GM10266 (cell line): ENCODE data around the gene MESP1.

Experiments
- DNase-seq: peaks from one replicate; pipeline ENCODE4 v3.0.0; 2012; ENCODE audit errors: extremely low spot score
- TF ChIP-seq, protein P1 (sequence below): IDR thresholded peaks from 2 replicates; pipeline ENCODE4 v1.5.1; 2012; ENCODE audit warnings: mild to moderate bottlenecking, low read depth; ENCODE audit not compliant: control insufficient read depth, insufficient read depth; ENCODE audit errors: missing control alignments

MESP1 gene

DNA sequence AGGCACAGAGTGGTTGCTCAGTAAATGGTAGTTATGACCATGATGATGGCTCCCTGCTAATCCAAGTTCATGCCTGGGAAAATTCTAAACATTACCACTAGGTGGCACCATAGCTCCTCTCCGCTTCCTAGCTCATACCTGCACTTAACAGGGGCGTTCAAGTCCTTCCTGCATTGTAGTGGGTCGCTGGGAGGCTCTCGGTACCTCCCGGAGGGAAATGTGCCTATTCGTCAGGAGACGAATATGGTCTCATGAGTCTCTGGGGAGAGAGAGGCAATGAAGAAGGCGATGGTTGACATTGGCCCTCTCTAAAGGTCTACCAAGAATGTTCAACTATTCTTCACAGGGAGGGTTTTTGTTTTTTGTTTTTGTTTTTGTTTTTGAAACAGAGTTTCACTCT lies 10.9 kb downstream of the MESP1 start:
- TF ChIP-seq, protein P1, sequence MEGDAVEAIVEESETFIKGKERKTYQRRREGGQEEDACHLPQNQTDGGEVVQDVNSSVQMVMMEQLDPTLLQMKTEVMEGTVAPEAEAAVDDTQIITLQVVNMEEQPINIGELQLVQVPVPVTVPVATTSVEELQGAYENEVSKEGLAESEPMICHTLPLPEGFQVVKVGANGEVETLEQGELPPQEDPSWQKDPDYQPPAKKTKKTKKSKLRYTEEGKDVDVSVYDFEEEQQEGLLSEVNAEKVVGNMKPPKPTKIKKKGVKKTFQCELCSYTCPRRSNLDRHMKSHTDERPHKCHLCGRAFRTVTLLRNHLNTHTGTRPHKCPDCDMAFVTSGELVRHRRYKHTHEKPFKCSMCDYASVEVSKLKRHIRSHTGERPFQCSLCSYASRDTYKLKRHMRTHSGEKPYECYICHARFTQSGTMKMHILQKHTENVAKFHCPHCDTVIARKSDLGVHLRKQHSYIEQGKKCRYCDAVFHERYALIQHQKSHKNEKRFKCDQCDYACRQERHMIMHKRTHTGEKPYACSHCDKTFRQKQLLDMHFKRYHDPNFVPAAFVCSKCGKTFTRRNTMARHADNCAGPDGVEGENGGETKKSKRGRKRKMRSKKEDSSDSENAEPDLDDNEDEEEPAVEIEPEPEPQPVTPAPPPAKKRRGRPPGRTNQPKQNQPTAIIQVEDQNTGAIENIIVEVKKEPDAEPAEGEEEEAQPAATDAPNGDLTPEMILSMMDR, result peak; percentile 87
- peak; percentile 78 for DNase-seq

- DNase-seq, result no peak
- TF ChIP-seq, protein P1, result no peak
Observed at GRCh38 chr15:89735773-89736172, 15.3 kb downstream of the MESP1 start.

DNA sequence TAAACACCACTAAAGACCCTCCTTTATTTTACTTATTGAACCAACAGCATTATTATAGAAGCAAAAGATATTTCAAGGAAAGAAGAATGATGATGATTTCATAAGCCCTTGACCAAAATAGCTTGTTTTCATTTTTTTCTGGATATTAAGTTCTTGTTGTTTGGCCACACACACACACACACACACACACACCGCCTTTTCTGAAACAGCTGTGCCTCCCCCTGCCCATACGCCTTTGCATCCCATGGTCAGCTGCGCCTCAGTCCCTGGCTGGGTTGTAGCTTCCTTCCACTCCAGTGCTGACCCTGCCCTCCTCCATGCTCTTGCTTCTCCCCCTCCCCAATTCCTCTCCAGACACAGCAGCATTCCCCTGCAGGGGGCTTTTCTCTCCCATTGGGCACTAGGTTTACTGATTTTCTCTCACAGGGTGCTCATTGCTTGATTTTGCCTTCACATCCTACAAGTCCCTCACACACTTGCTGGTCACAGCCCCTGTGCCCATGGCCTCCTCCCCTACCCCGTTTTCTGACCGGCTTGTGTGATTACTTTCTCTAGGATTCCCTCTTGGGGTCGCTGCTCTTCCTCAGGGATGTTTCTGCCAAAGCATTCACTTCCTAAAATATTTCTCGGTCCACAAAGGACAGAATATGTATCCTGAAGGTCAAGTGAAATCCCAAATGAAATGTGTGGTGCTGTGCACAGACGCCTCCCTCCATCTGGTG lies 18.4 kb downstream of the MESP1 start:
- DNase-seq, result no peak
- TF ChIP-seq, protein P1, result no peak

DNA sequence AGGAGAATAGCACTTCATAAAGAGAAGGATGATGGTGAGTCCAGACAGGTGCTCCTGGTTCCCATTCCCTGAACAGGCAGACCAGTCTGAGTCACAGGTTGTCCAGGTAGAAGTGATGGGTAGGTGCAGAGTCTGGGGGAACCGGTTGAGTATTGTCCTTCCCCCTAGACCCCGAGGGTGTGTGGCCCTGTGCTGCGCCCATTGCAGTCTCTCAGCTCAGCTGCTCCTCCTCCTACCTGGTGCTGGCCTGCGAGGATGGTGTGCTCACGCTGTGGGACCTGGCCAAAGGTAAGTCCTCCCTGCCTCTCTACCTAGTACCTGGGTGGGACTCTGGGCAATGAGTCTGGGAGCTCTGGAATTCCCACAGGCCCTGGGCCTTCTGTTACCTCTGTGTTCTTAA lies 19.8 kb downstream of the MESP1 start:
- TF ChIP-seq, protein P1, result no peak
- no peak for DNase-seq

- TF ChIP-seq, protein P1, result no peak
- DNase-seq, result no peak
Observed at GRCh38 chr15:89728254-89728653, 22.8 kb downstream of the MESP1 start.

DNA sequence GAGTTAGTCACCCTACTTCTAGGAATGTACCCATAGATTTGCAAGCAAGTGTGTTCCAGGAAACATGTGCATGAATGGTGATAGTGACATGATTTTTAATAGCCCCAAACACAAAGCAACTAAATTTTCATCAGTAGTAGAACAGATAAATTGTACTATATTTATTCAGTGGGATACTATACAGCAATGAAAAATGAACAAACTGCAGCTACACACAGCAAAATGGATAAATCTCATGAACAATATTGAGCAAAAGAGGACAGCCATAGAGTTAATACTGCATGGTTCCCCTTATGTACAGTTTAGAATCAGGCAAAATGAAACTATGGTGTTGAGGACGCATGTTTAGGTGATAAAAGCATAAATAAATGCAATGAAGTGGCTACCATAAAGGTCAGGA lies 26.0 kb downstream of the MESP1 start:
- TF ChIP-seq, protein P1, result no peak
- no peak for DNase-seq

DNA sequence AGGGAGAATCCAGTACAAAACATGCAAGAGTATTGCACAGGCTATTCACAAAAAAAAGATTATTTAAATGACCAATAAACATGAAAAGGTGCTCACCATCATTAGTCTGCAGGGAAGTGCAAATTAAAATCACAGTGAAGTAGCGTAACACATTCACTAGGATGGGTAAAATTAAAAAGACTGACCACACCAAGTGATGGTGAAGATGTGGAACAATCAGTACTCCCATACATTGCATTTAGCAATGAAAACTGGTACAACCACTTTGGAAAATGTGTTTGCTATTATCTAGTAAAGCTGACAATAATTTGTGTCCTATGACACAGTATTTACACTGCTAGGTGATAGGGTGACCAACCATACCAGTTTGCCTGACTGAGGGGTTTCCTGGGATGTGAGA lies 26.4 kb downstream of the MESP1 start:
- TF ChIP-seq, protein P1, result no peak
- DNase-seq, result no peak
